Measurements from ENCODE around the gene SAMD14.

SAMD14 gene

DNA sequence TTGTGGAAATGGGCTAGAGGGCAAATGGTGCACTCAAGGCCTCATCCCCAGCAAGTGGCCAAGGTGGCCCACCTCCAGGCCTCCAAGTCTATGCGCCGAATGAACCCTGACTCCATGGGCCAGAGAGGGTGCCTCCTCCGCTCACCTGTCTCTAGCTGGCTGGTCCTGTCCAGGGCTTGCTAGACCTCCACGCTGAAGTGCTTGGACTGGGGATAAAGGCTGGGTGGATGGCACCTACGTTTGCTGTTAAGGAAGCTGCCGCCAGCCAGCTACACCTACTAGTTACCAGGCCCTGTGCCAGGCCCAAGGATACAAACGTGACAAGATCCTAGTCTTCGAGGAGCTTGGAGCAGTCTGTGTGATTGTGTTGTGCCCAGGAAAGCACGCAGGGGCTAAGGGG is 35.1 kb upstream of the SAMD14 start:
- no peak for DNase-seq

DNA sequence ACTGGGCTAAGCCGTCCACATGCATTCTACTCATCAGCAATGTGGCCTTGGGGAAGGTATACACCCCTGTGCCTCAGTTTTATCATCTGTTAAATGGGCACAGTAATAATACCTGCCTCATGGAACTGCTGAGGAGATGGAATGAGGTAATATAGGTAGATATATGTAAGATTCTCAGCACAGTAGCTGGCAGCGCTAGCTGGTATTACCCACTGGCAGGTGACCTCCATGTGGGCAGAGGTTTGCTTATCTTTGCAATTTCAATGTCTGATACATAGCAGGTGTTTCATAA is 34.7 kb upstream of the SAMD14 start:
- no peak for DNase-seq

- DNase-seq, result no peak
Measured at GRCh38 chr17:50163843-50164696, 34.1 kb upstream of the SAMD14 start.

- peak; percentile 31 for DNase-seq
Measured at GRCh38 chr17:50162466-50163254, 32.7 kb upstream of the SAMD14 start.

DNA sequence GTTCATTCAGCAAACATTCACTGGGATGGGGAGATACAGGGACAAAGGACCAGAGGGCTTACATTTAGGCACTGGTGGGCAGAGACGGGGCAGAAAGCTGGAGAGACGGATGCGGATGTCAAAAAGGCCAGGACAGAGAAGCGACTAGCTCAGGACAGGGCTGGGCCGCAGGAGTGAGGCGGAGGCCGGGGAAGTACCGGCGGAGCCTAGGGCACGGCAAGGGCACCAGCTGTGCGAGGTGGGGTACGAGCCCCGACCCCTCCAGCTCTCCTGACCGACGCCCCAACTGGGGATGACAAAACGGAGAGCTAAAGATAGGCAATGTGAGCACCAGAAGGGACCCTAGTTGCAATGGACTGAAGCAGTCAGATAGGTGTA is 31.9 kb upstream of the SAMD14 start:
- no peak for DNase-seq

DNA sequence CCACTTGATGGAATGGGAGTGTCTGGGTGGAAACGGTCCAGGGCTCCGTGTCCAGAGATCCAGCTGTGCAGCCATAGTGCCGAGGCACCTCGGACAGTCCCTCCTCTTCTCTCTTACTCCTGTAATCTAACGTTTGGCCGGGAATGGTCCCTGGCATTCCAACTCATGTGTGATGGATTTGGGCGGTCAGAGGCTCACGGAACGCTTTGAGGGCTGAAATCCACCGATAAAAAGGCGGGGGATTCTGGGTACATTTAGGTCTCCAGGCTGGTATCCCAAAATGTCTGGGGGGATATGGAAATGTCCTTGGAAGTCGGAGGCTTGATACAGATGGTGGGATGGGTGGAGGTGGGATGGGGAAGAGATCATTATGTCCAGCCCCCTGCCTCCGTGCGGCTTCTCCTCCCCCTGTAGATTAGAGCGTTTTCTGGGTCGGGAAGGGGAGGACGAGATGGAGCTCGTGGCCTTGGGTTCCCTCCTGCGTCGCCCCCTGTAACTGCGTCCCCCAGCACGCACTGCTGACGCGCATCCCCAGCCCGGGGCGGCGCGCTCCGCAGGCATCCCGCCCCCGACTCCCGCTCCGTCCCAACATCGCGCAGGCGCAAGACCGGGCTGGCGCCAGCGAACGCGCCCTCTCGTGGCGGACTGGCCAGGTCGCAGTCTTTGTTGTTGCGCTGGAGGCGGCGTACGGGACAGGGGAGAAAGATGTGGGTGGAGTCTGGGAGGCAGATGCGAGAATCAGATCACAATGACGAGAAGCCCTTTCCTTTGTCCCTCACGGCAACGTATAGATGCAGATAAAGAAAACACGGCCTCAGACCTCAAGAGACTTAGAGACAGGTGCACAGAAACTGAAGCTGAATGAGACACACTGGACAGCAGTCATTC is 31.3 kb upstream of the SAMD14 start:
- peak; percentile 96 for DNase-seq

- DNase-seq, result peak; percentile 39
Measured at GRCh38 chr17:50157891-50158290, 27.9 kb upstream of the SAMD14 start.

GRCh38 chr17:50155115-50155819 is 25.3 kb upstream of the SAMD14 start:
- DNase-seq, result no peak

- no peak for DNase-seq
Measured at GRCh38 chr17:50154604-50155003, 24.6 kb upstream of the SAMD14 start.

- no peak for DNase-seq
Measured at GRCh38 chr17:50153650-50154575, 24.0 kb upstream of the SAMD14 start.

DNA sequence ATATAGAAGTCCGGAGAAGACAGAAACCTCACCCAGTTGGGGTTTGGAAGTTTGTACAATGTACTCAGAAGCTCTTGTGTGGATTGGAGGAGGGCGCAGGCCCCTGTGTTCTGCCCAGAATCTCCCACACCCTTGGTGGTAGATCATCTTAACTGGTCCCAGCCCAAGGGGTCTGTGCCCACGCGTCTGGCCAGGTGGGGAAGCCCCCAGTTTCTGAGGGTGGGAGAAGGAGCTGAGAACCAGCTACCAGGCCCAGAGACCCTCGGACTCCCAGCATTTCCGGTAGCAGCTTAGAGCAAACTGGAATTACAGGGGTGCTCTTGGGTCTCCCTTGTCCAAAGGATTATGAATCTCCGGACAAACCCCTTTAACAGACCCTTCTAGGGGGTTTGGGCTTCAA is 22.8 kb upstream of the SAMD14 start:
- DNase-seq, result no peak

- peak; percentile 60 for DNase-seq
Measured at GRCh38 chr17:50151937-50152547, 22.1 kb upstream of the SAMD14 start.

GRCh38 chr17:50151041-50151936 is 21.3 kb upstream of the SAMD14 start:
- peak; percentile 91 for DNase-seq

- DNase-seq, result no peak
Measured at GRCh38 chr17:50150354-50151040, 20.5 kb upstream of the SAMD14 start, which contains the start of gene PPP1R9B. TSS of gene PPP1R9B (minus strand) at chr17:50150677. CDS start at chr17:50150513, 164 bp downstream.

- DNase-seq, result peak; percentile 60
Measured at GRCh38 chr17:50149417-50150353, 19.7 kb upstream of the SAMD14 start.

GRCh38 chr17:50149091-50149416 is 19.1 kb upstream of the SAMD14 start:
- DNase-seq, result no peak

DNA sequence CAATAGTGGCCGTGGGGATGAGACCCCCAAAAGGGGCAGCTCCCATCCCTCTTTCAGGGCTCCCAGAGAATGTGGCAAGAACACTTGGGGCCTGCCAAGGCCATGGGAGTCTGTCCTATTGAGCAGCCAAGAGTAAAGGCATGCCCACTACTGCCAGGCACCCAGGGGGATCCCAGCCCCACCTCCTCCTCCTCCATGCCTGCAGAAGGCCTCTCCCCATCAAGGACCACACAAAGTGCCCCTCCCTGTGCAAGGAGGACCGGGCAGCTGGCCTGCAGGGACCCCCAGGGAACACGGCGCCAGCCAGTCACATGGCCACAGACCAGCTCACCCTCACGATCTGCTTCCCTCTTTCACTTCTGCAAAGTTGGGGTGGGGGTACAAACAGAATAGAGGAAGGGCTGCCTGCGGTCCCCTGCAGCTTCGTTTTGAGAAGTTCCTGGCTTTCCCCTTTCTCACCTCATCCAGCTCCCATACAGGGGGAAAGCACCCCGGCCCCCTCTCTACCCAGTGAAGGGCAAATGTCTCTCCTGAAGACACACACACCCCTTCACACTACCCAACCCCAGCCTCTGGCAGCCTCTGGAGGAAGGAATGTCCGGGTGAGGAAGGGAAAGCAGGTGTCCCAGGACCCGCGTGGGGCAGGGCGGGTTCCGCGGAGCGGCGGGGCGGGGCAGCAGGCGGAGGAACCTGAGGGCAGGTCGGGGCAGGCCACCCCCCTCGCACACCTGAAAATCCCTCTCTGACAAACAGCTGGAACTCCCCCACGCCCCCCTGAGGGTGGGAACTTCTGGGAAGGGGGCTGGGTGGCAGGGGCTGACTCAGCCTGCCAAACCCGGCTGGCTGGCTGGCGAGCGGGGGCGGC is 18.5 kb upstream of the SAMD14 start:
- peak; percentile 84 for DNase-seq
